GM19193 (cell line): ENCODE measurements around the gene CHD3.

Source experiments
- POLR2A ChIP-seq: IDR thresholded peaks from 4 replicates; pipeline ENCODE4 v1.6.1; 2011; ENCODE audit not compliant: insufficient read depth, insufficient read length; ENCODE audit errors: extremely low read depth

The CHD3 gene

GRCh38 chr17:7888184-7888920, at the start of gene CHD3:
CHD3 (plus strand) TSS chr17:7888789; CDS start chr17:7889001, 212 bp downstream.
- TF ChIP-seq POLR2A = no peak

GRCh38 chr17:7839190-7839875, 49.3 kb upstream of the CHD3 start:
- no peak for TF ChIP-seq POLR2A

GRCh38 chr17:7839876-7840261, 48.7 kb upstream of the CHD3 start:
- TF ChIP-seq POLR2A = no peak

- no peak for TF ChIP-seq POLR2A
Measured at GRCh38 chr17:7840441-7840840, 48.1 kb upstream of the CHD3 start.

GRCh38 chr17:7840875-7841274, 47.7 kb upstream of the CHD3 start:
- no peak for TF ChIP-seq POLR2A

GRCh38 chr17:7841396-7841914, 47.1 kb upstream of the CHD3 start:
- TF ChIP-seq POLR2A = peak; percentile 53

GRCh38 chr17:7841915-7842379, 46.6 kb upstream of the CHD3 start:
- no peak for TF ChIP-seq POLR2A

- peak; percentile 71 for TF ChIP-seq POLR2A
Measured at GRCh38 chr17:7842380-7843256, 46.0 kb upstream of the CHD3 start.

- TF ChIP-seq POLR2A = no peak
Measured at GRCh38 chr17:7843257-7843535, 45.4 kb upstream of the CHD3 start.

GRCh38 chr17:7843536-7844291, 44.9 kb upstream of the CHD3 start:
- peak; percentile 57 for TF ChIP-seq POLR2A

- TF ChIP-seq POLR2A = peak; percentile 57
Measured at GRCh38 chr17:7844292-7845154, 44.1 kb upstream of the CHD3 start.

GRCh38 chr17:7845359-7846062, 43.1 kb upstream of the CHD3 start:
- no peak for TF ChIP-seq POLR2A
